ENCODE data around the gene GATAD2A.

The GATAD2A gene

DNA sequence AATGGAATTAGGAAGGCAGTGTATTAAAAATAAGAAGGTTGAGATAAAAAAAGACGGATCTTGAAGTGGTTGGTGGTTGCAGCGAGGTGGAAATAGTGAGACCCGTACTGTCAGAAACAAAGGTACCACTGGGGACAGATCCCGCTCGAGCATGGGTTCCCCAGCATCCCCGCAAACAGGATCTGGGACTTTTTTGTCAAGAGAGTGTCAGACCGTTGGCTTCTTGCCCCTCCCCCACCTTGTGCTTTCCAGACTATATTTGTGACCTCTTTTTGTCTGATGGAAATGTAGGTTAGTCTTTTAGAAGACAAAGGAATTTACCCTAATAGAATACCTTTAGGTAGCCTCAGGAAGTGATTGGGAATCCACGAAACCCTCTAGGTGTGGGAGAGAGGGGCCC, 4.2 kb downstream of the GATAD2A start:
- no peak overlapping the region for H3K27ac ChIP-seq
- DNase-seq: no peak
- no peaks in the 10 kb centered on the region for H3K27me3 ChIP-seq (replicated peaks)
- no peak overlapping the region for H3K4me3 ChIP-seq (ENCODE audit: low read depth, low read length)
- no peaks in the 10 kb centered on the region for H3K36me3 ChIP-seq (replicated peaks)
- in situ Hi-C loops (cut with HindIII; ENCODE audit: low pct_ligation_motif_present, low sequenced_read_pairs): no loop called here
- TF ChIP-seq, protein P1, sequence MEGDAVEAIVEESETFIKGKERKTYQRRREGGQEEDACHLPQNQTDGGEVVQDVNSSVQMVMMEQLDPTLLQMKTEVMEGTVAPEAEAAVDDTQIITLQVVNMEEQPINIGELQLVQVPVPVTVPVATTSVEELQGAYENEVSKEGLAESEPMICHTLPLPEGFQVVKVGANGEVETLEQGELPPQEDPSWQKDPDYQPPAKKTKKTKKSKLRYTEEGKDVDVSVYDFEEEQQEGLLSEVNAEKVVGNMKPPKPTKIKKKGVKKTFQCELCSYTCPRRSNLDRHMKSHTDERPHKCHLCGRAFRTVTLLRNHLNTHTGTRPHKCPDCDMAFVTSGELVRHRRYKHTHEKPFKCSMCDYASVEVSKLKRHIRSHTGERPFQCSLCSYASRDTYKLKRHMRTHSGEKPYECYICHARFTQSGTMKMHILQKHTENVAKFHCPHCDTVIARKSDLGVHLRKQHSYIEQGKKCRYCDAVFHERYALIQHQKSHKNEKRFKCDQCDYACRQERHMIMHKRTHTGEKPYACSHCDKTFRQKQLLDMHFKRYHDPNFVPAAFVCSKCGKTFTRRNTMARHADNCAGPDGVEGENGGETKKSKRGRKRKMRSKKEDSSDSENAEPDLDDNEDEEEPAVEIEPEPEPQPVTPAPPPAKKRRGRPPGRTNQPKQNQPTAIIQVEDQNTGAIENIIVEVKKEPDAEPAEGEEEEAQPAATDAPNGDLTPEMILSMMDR (IDR thresholded peaks at IDR 0.05; ENCODE audit: low read depth, low read length, missing control alignments): no peak

DNA sequence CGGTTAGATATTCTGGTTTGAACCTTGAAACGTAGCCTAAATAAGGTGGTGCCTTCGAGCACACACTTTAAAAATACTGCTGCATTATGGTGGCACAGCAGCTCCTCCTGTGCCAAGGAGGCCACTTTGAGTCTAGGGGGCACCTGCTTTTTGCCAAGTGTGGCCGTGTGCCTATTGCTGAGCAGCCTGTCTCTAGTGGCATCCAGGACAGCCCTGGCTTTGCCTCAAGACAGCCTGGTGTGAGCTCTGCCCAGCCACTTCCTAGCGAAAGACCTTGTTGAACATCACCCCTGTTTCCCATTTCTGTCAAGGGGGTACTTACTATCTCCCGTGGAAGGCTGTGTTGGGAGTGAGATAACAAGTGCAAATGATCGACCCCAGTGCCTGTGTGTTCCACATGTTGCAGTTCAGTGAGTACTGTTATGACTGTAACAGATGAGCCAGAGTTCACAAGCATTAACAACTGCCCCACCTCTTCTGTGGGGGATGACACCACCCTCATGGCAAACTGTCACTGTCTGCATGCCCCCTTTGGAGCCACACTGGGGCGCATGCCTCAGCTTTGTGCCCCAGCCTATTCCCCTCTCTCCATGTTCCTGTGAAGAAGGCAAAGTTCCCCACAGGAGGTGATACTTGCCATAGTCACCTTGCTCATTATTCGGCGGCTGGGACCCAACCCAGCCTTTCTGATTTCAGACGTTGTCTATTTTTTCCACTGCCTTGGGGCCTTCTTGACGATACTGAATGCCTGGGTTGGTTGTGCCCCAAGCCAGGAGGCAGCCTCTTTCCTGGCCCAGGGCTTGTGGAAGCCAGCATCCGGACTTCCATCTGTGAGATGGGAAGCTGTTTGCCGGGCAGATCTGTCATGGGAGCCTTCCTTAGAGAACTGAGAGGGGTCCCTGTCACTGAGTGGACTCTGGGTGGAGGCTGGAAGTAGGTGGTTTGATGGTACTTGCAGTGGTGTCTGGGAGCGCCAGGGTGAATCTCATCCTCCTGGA, 5.4 kb downstream of the GATAD2A start:
- Histone ChIP-seq H3K4me3 (ENCODE audit: low read depth, low read length) (no peak overlapping the region), H3K27me3 (replicated peaks) (no peaks in the 10 kb centered on the region), H3K36me3 (replicated peaks) (no peaks in the 10 kb centered on the region), H3K27ac (no peak overlapping the region)
- DNase-seq: no peak
- in situ Hi-C loops (cut with HindIII; ENCODE audit: low pct_ligation_motif_present, low sequenced_read_pairs): no loop called here
- TF ChIP-seq, protein P1 (IDR thresholded peaks at IDR 0.05; ENCODE audit: low read depth, low read length, missing control alignments): no peak

DNA sequence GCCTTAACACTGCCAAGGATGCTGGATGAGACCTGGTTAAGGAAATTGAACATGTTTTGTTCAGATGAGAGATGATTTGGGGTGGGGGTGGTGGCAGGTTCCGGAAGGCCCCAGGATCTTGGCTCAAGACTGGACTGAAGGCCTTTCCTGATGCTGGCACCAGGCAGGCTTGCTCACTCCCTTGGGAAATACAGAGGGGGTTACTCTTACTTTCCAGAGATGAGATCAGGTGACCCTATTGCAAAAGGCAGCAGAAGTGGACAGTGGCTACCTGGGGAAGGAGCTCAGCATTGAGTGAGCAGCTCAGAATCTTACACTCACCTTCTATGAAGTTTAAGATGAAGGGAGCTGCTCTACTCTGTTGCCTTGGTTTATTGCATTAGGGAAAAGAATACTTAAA, 10.8 kb downstream of the GATAD2A start:
- in situ Hi-C loops (cut with HindIII; ENCODE audit: low pct_ligation_motif_present, low sequenced_read_pairs): no loop called here
- no peak for DNase-seq
- H3K27me3 ChIP-seq (replicated peaks): no peaks in the 10 kb centered on the region
- H3K4me3 ChIP-seq (ENCODE audit: low read depth, low read length): no peak overlapping the region
- TF ChIP-seq, protein P1 (IDR thresholded peaks at IDR 0.05; ENCODE audit: low read depth, low read length, missing control alignments): no peak
- H3K27ac ChIP-seq: no peak overlapping the region
- H3K36me3 ChIP-seq (replicated peaks): no peaks in the 10 kb centered on the region

DNA sequence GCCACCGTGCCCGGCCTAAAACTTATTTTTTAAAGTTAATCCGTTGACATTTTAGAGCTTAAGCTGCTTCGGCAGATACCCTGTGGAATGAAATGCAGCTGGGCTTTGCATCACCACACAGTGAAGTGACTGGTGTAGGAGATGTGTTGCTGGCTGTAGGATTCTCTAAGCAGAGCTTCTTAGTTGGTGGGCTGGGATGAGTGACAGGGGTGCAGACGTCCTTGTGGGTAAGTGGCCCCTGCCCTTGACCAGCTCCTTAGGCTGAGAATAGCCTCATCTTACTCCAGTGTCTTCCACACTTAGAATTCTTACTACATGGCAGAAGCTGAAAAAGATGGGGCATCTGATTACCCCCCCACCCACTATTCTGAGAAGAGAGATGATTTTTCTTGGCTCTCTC, 11.6 kb downstream of the GATAD2A start:
- in situ Hi-C loops (cut with HindIII; ENCODE audit: low pct_ligation_motif_present, low sequenced_read_pairs): no loop called here
- no peak overlapping the region for H3K4me3 ChIP-seq (ENCODE audit: low read depth, low read length)
- TF ChIP-seq, protein P1 (IDR thresholded peaks at IDR 0.05; ENCODE audit: low read depth, low read length, missing control alignments): no peak
- H3K27me3 ChIP-seq (replicated peaks): no peaks in the 10 kb centered on the region
- H3K36me3 ChIP-seq (replicated peaks): no peaks in the 10 kb centered on the region
- no peak overlapping the region for H3K27ac ChIP-seq
- no peak for DNase-seq

DNA sequence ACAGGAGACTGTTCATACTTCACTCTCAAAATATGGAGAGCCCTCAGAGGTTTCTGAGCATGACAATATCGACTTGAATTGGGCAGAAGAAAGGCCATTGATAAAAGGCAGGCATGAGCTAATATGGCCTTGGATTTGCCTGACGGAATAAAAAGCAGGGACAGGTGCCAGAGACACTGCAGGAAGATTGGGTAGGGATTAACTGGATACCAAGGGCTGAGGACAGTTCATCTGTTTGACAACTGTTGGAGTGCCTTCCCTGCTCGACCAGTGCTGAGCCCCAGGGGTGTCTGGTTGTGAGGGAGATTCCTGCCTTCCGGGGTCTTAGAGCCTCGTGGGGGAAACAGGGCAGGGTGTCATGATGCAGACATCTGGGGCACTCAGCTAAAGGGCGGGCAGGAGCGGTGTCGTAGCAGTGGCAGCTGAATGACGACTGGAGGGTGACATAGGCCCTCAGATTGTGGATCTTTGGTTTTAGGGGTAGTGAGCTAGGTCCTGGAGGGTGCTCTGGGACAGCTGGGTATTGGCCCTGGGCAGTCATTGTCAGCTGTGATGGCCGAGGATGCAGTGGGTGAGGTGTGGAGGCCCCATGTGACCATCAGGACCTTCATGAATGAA, 12.3 kb downstream of the GATAD2A start:
- Histone ChIP-seq H3K4me3 (ENCODE audit: low read depth, low read length) (no peak overlapping the region), H3K27ac (no peak overlapping the region), H3K36me3 (replicated peaks) (no peaks in the 10 kb centered on the region), H3K27me3 (replicated peaks) (no peaks in the 10 kb centered on the region)
- DNase-seq: no peak
- TF ChIP-seq, protein P1 (IDR thresholded peaks at IDR 0.05; ENCODE audit: low read depth, low read length, missing control alignments): no peak
- in situ Hi-C loops (cut with HindIII; ENCODE audit: low pct_ligation_motif_present, low sequenced_read_pairs): no loop called here

Data from brain microvascular endothelial cell (primary cell).